HG03064 (cell line): ENCODE measurements around the gene NDST1.

Experiments used
- ATAC-seq: cut with Tn5 transposase; IDR thresholded peaks from one replicate; pipeline ENCODE4 v1.9.1; 2021; ENCODE audit warnings: low read depth; ENCODE audit not compliant: unreplicated experiment

Gene NDST1

GRCh38 chr5:150540042-150540441, 32.1 kb downstream of the NDST1 start:
- no peak for ATAC-seq

- no peak for ATAC-seq
Observed at GRCh38 chr5:150540615-150541396, 32.9 kb downstream of the NDST1 start.

GRCh38 chr5:150541397-150541675, 33.4 kb downstream of the NDST1 start:
- no peak for ATAC-seq

- no peak for ATAC-seq
Observed at GRCh38 chr5:150541895-150542294, 34.0 kb downstream of the NDST1 start.

GRCh38 chr5:150542933-150543445, 35.1 kb downstream of the NDST1 start:
- ATAC-seq: no peak

- peak; percentile 94 for ATAC-seq
Observed at GRCh38 chr5:150544611-150545219, 36.8 kb downstream of the NDST1 start.

GRCh38 chr5:150545246-150545645, 37.3 kb downstream of the NDST1 start:
- no peak for ATAC-seq

GRCh38 chr5:150548123-150548522, 40.2 kb downstream of the NDST1 start:
- no peak for ATAC-seq

- no peak for ATAC-seq
Observed at GRCh38 chr5:150549735-150550134, 41.8 kb downstream of the NDST1 start.

- no peak for ATAC-seq
Observed at GRCh38 chr5:150550286-150550685, 42.4 kb downstream of the NDST1 start.

- no peak for ATAC-seq
Observed at GRCh38 chr5:150551066-150551465, 43.1 kb downstream of the NDST1 start.

GRCh38 chr5:150553402-150553801, 45.5 kb downstream of the NDST1 start:
- no peak for ATAC-seq

- ATAC-seq: no peak
Observed at GRCh38 chr5:150553911-150554310, 46.0 kb downstream of the NDST1 start.

- no peak for ATAC-seq
Observed at GRCh38 chr5:150554857-150555256, 46.9 kb downstream of the NDST1 start.

GRCh38 chr5:150556106-150556505, 48.2 kb downstream of the NDST1 start:
- ATAC-seq: no peak

- no peak for ATAC-seq
Observed at GRCh38 chr5:150556859-150557508, 49.1 kb downstream of the NDST1 start.

GRCh38 chr5:150557509-150557872, 49.6 kb downstream of the NDST1 start:
- ATAC-seq: no peak

GRCh38 chr5:150558088-150558621, 50.2 kb downstream of the NDST1 start:
- no peak for ATAC-seq

- no peak for ATAC-seq
Observed at GRCh38 chr5:150559088-150559487, 51.2 kb downstream of the NDST1 start.

- no peak for ATAC-seq
Observed at GRCh38 chr5:150559701-150560100, 51.8 kb downstream of the NDST1 start.

- peak; percentile 76 for ATAC-seq
Observed at GRCh38 chr5:150560401-150561191, 52.7 kb downstream of the NDST1 start.
